GM13977 (cell line): ENCODE measurements around the gene LRP1B.

Experiments
- DNase-seq: peaks from one replicate; pipeline ENCODE4 v3.0.0; 2012; ENCODE audit warnings: low spot score
- in situ Hi-C: fragments of 300-500 bp; cut with MboI; formaldehyde crosslinking; loops from one replicate; pipeline ENCODE4 v1.12.0; 2022; ENCODE audit warnings: low sequenced_read_pairs, low pct_unique_long_range_greater_than_20kb, mixed read lengths, inconsistent platforms; ENCODE audit not compliant: unreplicated experiment
- TF ChIP-seq, protein P1 (sequence below): IDR thresholded peaks from 2 replicates; pipeline ENCODE4 v1.5.1; 2012; ENCODE audit warnings: mild to moderate bottlenecking, control low read depth; ENCODE audit not compliant: insufficient read depth; ENCODE audit errors: extremely low read depth, missing control alignments

Gene LRP1B

GRCh38 chr2:142170847-142171246 is 40.0 kb upstream of the LRP1B start:
- no peak for DNase-seq
- in situ Hi-C loops: no loop called here
- TF ChIP-seq, protein P1, sequence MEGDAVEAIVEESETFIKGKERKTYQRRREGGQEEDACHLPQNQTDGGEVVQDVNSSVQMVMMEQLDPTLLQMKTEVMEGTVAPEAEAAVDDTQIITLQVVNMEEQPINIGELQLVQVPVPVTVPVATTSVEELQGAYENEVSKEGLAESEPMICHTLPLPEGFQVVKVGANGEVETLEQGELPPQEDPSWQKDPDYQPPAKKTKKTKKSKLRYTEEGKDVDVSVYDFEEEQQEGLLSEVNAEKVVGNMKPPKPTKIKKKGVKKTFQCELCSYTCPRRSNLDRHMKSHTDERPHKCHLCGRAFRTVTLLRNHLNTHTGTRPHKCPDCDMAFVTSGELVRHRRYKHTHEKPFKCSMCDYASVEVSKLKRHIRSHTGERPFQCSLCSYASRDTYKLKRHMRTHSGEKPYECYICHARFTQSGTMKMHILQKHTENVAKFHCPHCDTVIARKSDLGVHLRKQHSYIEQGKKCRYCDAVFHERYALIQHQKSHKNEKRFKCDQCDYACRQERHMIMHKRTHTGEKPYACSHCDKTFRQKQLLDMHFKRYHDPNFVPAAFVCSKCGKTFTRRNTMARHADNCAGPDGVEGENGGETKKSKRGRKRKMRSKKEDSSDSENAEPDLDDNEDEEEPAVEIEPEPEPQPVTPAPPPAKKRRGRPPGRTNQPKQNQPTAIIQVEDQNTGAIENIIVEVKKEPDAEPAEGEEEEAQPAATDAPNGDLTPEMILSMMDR: no peak

- in situ Hi-C loops: no loop called here
- TF ChIP-seq, protein P1: peak; percentile 42
- DNase-seq: peak; percentile 11
Measured at GRCh38 chr2:142165790-142166189, 35.0 kb upstream of the LRP1B start.

DNA sequence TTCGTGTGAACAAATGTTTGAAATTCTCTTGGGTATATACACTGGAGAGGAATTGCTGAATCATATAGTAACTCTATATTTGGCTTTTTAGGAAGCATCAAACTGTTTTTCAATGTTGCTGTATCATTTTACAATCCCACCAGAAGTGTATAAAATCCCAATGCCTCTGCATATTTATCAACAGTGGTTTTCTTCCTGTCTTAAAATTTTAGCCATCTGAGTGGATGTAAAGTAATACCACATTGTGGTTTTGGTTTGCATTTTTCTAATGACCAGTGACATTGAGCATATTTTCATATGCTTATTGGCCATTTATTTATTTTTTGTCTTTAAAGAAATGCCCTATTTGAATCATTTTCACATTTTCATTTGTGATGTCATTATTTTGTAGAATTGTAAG is 22.8 kb upstream of the LRP1B start:
- no peak for DNase-seq
- in situ Hi-C loops: no loop called here
- TF ChIP-seq, protein P1: no peak

GRCh38 chr2:142150453-142150852 is 19.6 kb upstream of the LRP1B start:
- TF ChIP-seq, protein P1: no peak
- no peak for DNase-seq
- in situ Hi-C loops: no loop called here

DNA sequence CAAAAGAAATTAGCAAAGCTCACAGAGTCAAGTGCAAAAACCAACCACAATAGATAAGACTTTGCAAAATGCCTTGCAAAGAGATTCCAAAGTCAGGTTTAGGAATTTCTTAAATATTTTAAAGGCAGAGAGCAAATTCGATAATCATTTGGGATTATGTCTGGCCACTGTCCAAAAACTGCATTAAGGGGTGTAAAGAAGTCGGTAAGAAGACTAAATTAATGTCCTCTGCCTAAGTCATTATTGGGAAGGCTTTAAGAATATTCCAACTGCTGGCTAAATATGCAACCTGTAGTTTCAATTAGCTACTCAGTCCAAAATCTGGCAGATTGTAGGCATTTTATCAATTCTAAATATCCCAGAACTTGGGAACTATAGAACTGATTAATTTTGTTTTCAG is 13.7 kb upstream of the LRP1B start:
- in situ Hi-C loops: no loop called here
- no peak for DNase-seq
- TF ChIP-seq, protein P1: no peak

- DNase-seq: no peak
- in situ Hi-C loops: no loop called here
- TF ChIP-seq, protein P1: no peak
Measured at GRCh38 chr2:142142595-142142994, 11.8 kb upstream of the LRP1B start.

DNA sequence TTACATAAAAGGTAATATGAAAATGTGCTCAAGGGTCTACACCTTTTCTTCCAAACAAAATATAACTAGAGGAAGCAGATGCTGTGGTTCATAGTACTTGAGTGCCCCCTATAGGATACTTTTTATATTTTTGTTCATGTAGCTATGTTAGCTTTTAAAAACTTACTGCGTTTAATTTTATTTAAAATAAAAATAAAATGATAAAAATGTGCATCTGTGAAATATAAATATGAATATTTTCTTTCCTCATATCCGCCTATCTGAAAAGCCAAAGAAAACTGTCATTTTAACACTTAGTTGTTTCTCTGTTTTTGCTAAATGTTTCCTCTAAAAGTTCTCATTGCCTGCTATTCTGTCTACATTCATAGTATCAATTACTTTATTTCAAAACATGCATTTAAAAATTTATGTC is 9.6 kb upstream of the LRP1B start:
- no peak for DNase-seq
- TF ChIP-seq, protein P1: peak; percentile 35
- in situ Hi-C loops: no loop called here
